Activated CD8-positive, alpha-beta memory T cell treated with anti-CD3 and anti-CD28 coated beads, Interleukin-2, amount 50 U/mL, for 1 hour (primary cell): ENCODE results near the gene FRY.

ENCODE experiments used
- DNase-seq: peaks from one replicate; pipeline ENCODE4 v3.0.0-alpha.2; 2020; ENCODE audit errors: extremely low read depth

FRY gene

GRCh38 chr13:32309312-32310133 lies 277.9 kb downstream of the FRY start:
- DNase-seq, result no peak

- DNase-seq, result no peak
Measured at GRCh38 chr13:32310134-32310706, 278.6 kb downstream of the FRY start.

DNA sequence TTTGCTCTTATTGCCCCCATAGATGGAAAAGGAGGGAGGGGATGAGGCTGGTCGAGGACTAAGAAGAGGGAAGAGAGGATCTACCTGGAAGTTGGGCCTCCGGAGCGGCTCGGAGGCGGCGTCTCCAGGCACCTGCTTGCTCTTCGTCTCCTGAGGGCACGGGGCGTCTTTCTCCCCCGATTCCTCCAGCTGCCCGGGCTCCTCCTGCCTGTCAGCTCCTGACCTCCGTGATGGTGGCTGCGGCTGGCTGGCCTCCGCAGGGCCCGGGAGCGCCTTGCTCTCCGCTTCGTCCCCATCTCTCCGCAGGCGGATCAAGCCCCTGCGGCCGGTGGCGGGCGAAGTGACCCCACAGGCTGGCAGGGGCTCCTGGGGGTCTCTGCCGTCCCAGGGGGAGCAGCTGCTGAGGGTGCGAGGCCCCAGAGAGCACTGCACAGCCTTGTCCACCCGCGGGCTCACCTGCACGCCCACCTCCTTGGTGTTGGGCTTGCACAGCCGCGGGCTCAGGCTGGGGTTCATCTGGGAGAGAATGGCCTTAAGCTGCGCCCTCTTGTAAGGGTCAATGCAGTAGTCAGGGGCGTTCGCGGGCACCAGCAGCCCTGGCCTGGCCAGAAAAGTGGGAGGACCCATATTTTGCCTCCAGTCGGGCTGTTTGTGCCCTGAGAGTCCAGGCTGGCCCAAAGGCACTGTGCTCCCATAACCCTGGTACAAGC lies 279.8 kb downstream of the FRY start:
- no peak for DNase-seq

GRCh38 chr13:32314271-32315237 lies 283.0 kb downstream of the FRY start:
- peak; percentile 59 for DNase-seq

GRCh38 chr13:32315238-32316027 lies 283.9 kb downstream of the FRY start, which contains the start of the genes BRCA2 and ZAR1L:
Gene BRCA2 (plus strand): TSS chr13:32315508. CDS start chr13:32316461, 953 bp downstream.
Gene ZAR1L (minus strand): TSS chr13:32315363. CDS start chr13:32311925, 3,438 bp downstream.
- peak; percentile 55 for DNase-seq

GRCh38 chr13:32316028-32316339 lies 284.4 kb downstream of the FRY start:
- no peak for DNase-seq

DNA sequence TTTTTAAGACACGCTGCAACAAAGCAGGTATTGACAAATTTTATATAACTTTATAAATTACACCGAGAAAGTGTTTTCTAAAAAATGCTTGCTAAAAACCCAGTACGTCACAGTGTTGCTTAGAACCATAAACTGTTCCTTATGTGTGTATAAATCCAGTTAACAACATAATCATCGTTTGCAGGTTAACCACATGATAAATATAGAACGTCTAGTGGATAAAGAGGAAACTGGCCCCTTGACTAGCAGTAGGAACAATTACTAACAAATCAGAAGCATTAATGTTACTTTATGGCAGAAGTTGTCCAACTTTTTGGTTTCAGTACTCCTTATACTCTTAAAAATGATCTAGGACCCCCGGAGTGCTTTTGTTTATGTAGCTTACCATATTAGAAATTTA lies 284.9 kb downstream of the FRY start:
- DNase-seq, result no peak

- DNase-seq, result no peak
Measured at GRCh38 chr13:32317716-32318465, 286.3 kb downstream of the FRY start.

DNA sequence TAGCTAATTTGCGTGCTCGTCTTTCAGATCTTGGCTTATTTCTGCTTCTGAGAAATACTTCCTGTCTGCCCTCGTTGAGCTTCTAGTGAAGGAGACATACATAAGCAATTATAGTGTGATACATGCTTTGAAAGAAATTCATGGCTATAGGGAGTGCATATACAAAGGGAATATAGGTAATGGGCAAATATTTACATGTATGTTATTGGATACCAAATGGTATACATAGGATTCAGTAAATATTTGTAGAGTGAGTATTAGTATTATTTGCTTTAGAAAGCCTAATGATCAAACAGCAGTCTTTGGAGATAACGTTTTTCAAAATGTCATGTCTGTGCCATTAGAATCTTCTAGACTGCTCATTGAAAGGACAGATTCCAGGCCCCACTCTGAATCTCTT lies 289.0 kb downstream of the FRY start:
- DNase-seq, result no peak

DNA sequence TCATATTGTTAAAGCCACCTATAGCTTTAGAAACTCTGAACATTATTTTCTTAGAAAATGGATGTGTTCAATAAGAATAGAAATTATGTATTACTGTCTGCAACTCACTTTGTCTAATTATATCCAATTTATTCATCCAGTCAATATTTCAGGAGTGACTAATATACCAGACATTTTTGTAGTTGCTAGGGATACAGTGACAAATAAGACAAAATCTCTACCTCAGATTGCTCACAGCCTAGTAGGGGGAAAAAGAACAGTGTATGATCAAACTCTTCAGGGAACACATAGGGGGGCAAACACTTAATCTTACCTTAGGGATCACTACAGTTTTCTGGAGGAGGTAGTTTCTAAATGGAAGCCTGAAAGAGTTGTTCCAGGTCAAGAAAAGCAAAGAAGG lies 292.3 kb downstream of the FRY start:
- DNase-seq, result no peak

DNA sequence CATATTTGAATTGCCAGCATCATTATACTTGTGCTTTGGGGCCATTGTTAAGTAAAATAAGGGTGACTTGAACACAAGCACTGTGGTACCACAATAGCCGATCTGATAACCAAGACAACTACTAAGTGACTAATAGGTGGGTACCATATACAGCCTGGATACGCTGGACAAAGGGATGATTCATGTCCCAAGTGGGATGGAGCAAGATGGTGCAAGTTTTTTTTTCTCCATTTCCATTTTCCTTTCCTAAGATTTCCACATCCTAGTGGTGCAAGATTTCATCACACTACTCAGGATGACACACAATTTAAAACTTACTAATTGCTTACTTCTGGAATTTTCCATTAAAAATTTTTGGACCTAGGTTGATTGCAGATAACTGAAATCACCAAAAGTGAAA lies 298.9 kb downstream of the FRY start:
- DNase-seq, result no peak

- DNase-seq, result no peak
Measured at GRCh38 chr13:32334671-32335070, 303.1 kb downstream of the FRY start.

DNA sequence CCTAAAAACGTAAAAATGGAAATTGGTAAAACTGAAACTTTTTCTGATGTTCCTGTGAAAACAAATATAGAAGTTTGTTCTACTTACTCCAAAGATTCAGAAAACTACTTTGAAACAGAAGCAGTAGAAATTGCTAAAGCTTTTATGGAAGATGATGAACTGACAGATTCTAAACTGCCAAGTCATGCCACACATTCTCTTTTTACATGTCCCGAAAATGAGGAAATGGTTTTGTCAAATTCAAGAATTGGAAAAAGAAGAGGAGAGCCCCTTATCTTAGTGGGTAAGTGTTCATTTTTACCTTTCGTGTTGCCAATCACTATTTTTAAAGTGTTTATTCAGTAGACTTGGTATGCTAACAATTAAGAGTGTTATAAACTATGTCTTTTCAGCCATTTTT lies 309.3 kb downstream of the FRY start:
- DNase-seq, result no peak

DNA sequence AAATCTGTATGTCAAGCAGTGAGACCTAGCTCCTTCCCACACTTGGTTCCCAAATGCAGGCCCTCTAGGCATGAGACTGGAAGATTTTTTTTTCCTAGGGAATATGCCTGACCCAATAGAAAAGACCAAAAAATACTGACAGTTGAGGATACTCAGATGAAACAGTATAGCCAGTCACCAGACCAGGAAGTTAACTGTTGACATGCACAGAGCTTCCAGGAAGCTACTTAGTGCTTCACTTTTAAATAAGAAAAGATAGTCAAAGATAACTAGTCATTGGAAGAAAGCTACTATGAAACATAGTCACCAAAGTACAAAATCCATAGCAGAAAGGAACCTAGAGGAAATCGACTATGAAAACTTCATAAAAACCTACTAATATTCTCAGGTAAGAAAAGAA lies 316.1 kb downstream of the FRY start:
- no peak for DNase-seq
